ENCODE results near the gene RFT1.

- TF ChIP-seq EZH2 (IDR thresholded peaks at IDR 0.05; ENCODE audit: borderline replicate concordance, low read length), result no peak
- no peak for TF ChIP-seq CTCF (IDR thresholded peaks at IDR 0.05; ENCODE audit: low read length)
Measured at GRCh38 chr3:53083949-53084309, 46.3 kb downstream of the RFT1 start.

Data from OCI-LY1 (cell line).